GM12891 (cell line): ENCODE data around the gene LOC128125822.

Source experiments
- POLR2A ChIP-seq: IDR thresholded peaks from 2 replicates; pipeline ENCODE4 v1.6.1; 2011; ENCODE audit warnings: low read depth, low read length, control low read depth
- POLR2AphosphoS5 ChIP-seq: IDR thresholded peaks from 2 replicates; pipeline ENCODE4 v1.6.1; 2011; ENCODE audit warnings: low read depth, low read length, control low read depth

DNA sequence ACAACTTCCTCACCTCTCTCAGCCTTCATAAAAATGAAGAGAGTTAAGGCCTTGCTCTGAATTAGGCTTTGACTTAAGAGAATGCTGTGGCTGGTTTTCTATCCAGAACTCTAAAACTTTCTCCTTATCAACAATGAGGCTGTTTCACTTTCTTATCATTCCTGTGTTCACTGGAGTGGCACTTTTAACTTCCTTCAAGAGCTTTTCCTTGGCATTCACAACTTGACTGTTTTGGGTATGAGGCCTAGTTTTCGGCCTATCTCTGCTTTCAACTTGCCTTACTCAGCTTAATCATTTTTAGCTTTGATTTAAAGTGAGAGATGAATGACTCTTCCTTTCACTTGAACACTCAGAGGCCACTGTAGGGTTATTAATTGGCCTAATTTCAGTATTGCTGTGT lies 4.3 kb upstream of the LOC128125822 start:
- no peak for TF ChIP-seq POLR2A
- no peak for TF ChIP-seq POLR2AphosphoS5
